Testis (tissue), 3 donors: ENCODE data around the gene THAP8. TPM values are rescaled to one million over a fixed set of nuclear protein-coding genes. Genes with fewer than 3 reads are reported as not detected.
A peak's percentile ranks its signal among the peaks of the same experiment; 100 is the strongest.

ENCODE experiments used
- DNase-seq: peaks from one replicate; pipeline ENCODE4 v3.0.0-alpha.2; 2019
- H3K27ac ChIP-seq, 2 donors: fragments of 200-600 bp; sonication (generic); one replicate each; pipeline ENCODE4 v1.5.1; 2019
- H3K27me3 ChIP-seq: fragments of 200-600 bp; sonication (generic); one replicate; pipeline ENCODE4 v1.5.1; 2019
- H3K36me3 ChIP-seq: fragments of 200-600 bp; sonication (generic); one replicate; pipeline ENCODE4 v1.5.1; 2017; ENCODE audit warnings: low read depth; ENCODE audit errors: missing control alignments
- H3K4me1 ChIP-seq: fragments of 200-600 bp; sonication (generic); one replicate; pipeline ENCODE4 v1.5.1; 2019
- H3K4me3 ChIP-seq, 2 donors: fragments of 200-600 bp; sonication (generic); one replicate each; pipeline ENCODE4 v1.5.1; 2017 to 2019
- H3K9me3 ChIP-seq: fragments of 200-600 bp; sonication (generic); one replicate; pipeline ENCODE4 v1.5.1; 2017
- POLR2A ChIP-seq: fragments of 450-650 bp; IDR thresholded peaks from one replicate; pipeline ENCODE4 v1.6.1; 2017; ENCODE audit warnings: antibody characterized with exemption, mild to moderate bottlenecking, moderate library complexity
- WGBS, 2 donors: methylation state at CpG; one replicate each; pipeline ENCODE4 v1.1.5; 2018; 5-methylcytosine and 5-hydroxymethylcytosine counted together
- intact Hi-C: fragments of 100-400 bp; cut with DNase I; formaldehyde crosslinking; loops from one replicate; pipeline ENCODE4 v1.15.1; 2023; ENCODE audit warnings: low total_unique reads
- polyA plus RNA-seq: library from polyadenylated mRNA; stranded (reverse); fragments of 350-450 nt; fragmentation: Illumina TruSeq; extraction: RNeasy Lipid Tissue Mini Kit (QIAGEN cat#74804); gene quantifications from one replicate; pipeline ENCODE4 v1.2.3, GENCODE V29; 2014; ENCODE audit warnings: low read depth, low replicate concordance; ENCODE audit not compliant: insufficient read depth
- total RNA-seq, 2 donors: library from RNA; depleted of rRNA; stranded (reverse); fragments of >200 nt; gene quantifications; one replicate each; pipeline ENCODE4 v1.2.3, GENCODE V29; 2016
- TF ChIP-seq, protein P1 (sequence below), 3 experiments: fragments of 450-650 bp in 2 of 3; fragments of 200-600 bp in 1 of 3; sonication (generic) in 1 of 3; IDR thresholded peaks; one replicate each; pipeline ENCODE4 v1.5.1; 2016 to 2019; ENCODE audit warnings: antibody characterized with exemption in 3 of 3, mild to moderate bottlenecking in 2 of 3, moderate library complexity in 1 of 3

Gene THAP8
- total and polyA plus RNA-seq, 3 donors from 2014 or later, result 25.0 to 34.2 (median 25.8) TPM

DNA sequence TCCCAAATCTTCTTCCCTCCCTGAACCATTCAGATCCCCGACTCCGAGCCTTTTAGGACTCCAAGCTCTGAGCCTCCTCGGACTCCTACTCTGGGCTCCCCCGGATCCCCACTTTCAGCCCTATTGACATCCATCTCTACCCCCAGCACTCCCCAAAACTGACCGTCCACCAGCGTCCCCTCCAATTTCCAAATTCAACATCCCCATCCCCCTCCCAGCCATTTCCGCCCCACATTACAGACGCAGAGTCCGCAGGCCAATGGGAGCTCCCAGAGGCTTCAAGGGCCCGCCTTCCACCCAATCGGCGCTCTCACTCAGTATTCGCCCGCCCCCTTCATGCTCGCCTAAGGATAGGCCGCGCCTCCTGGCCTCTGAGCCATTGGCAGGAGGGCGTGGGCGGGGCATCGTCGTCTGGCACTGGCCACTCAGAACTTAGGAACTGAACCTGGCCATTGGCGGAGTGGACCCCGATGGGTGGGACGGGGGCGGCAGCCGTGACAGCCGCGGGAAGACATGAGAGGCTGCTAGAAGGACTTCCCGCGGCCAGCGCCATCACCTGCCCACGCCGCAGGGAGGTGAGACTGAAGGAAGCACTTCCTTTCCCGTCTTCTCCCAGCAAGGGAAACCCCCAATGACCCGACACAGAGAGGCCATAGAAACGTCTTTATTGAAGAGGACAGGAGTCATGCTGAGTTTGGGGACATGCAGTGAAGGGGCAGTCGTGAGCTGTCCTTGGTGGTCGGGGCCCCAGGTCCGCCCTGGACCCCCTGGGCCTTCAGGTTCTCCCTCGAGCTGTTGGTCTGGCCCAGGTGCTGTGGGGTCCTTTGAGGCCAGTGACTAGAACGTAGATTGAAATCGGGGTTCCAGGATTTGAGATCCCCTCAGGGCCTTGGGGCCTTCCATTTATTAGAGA lies 39.8 kb downstream of the THAP8 start, which contains the start of gene ALKBH6:
TSS of gene ALKBH6 (minus strand) at position 202 of the 913 bp plus-strand sequence. CDS start 816 bp downstream, outside the sequence.
- Histone ChIP-seq H3K36me3 (no peaks in the 10 kb centered on the region), H3K27ac (peak within 1 kb of the TSS; percentile 63 to 74), H3K27me3 (no peaks in the 10 kb centered on the region), H3K4me3 (peak within 1 kb of the TSS; percentile 68 to 71), H3K4me1 (peaks cover 8% of the 10 kb centered on the region), H3K9me3 (no peaks in the 10 kb centered on the region)
- WGBS, 2 donors, result 2 to 3% methylated on average over 21 to 42 of the region's 42 CpGs
- TF ChIP-seq POLR2A, result no peak
- TF ChIP-seq, protein P1, sequence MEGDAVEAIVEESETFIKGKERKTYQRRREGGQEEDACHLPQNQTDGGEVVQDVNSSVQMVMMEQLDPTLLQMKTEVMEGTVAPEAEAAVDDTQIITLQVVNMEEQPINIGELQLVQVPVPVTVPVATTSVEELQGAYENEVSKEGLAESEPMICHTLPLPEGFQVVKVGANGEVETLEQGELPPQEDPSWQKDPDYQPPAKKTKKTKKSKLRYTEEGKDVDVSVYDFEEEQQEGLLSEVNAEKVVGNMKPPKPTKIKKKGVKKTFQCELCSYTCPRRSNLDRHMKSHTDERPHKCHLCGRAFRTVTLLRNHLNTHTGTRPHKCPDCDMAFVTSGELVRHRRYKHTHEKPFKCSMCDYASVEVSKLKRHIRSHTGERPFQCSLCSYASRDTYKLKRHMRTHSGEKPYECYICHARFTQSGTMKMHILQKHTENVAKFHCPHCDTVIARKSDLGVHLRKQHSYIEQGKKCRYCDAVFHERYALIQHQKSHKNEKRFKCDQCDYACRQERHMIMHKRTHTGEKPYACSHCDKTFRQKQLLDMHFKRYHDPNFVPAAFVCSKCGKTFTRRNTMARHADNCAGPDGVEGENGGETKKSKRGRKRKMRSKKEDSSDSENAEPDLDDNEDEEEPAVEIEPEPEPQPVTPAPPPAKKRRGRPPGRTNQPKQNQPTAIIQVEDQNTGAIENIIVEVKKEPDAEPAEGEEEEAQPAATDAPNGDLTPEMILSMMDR (IDR thresholded peaks at IDR 0.05), result no peak
- peak; percentile 100 for DNase-seq
- intact Hi-C loops, result no loop called here

DNA sequence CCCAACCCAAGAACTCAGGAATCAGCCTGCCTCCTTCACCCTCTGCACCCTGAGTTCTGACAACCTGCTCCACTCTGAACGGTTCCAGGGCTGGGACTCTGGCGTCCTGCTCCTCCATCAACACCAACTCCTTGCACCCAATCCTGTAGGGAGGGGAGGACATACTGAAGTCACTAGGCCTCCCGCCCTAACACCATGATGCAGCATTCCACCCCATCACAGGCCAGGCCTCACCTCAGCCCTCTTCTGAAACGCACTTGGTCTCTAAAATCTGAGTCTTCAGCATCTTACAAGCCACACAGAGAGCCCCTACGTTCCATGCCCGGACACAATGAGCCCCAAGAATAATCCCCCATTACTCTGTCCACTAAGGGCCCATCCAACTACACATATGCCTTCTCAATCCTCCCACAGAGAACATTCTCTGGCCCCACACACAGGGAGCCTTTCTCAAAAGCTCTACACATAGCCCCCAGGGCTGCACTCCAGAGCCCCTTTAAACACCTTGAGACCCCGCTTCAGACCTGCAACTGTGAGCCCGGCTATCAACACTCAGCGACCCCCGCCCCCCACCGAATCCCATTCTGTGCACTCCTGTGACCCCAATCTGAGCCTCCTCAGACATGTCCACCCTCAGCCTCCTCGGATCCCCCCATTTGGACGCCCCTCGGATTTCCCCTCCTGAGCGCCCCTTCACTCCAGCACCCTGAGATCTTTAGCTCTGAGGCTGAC lies 40.6 kb downstream of the THAP8 start:
- intact Hi-C loops, result no loop called here
- no peaks in the 10 kb centered on the region for H3K36me3 ChIP-seq
- no peaks in the 10 kb centered on the region for H3K27me3 ChIP-seq
- no peaks in the 10 kb centered on the region for H3K9me3 ChIP-seq
- TF ChIP-seq POLR2A, result no peak
- TF ChIP-seq, protein P1 (IDR thresholded peaks at IDR 0.05), result no peak
- WGBS, 2 donors, result 24 to 26% methylated on average over 15 of the region's 15 CpGs
- peaks cover 13% of the 10 kb centered on the region for H3K4me1 ChIP-seq
- no peak for DNase-seq
- H3K4me3 ChIP-seq, result peak overlapping the region; percentile 68 to 71
- peak overlapping the region; percentile 63 to 74 for H3K27ac ChIP-seq

DNA sequence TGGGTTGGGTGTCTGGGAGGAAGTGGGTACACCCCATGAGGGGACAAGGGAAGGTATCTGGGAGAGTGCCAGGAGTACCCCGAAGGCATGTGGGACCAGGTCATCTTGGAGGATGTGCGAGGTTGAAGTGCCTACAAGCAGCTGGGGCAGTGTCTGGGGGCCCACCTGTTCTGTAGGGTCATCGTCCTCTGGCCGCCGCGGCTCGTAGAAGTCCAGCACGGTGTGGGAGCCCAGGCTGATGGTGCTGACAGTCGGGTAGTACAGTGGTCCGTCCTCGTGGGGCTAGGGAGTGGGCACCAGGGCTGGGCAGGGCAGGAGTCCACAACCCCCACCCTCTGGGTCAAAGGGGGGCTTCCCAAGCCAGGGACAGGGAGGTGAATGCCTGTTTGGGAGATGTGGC lies 43.7 kb downstream of the THAP8 start:
- WGBS, 2 donors, result 89 to 96% methylated on average over 10 to 11 of the region's 11 CpGs
- Histone ChIP-seq H3K4me1 (peaks cover 13% of the 10 kb centered on the region), H3K27ac (no peak overlapping the region), H3K27me3 (no peaks in the 10 kb centered on the region), H3K36me3 (no peaks in the 10 kb centered on the region), H3K4me3 (no peak overlapping the region), H3K9me3 (no peaks in the 10 kb centered on the region)
- no peak for DNase-seq
- TF ChIP-seq POLR2A, result no peak
- TF ChIP-seq, protein P1 (IDR thresholded peaks at IDR 0.05), result no peak
- intact Hi-C loops, result no loop called here

DNA sequence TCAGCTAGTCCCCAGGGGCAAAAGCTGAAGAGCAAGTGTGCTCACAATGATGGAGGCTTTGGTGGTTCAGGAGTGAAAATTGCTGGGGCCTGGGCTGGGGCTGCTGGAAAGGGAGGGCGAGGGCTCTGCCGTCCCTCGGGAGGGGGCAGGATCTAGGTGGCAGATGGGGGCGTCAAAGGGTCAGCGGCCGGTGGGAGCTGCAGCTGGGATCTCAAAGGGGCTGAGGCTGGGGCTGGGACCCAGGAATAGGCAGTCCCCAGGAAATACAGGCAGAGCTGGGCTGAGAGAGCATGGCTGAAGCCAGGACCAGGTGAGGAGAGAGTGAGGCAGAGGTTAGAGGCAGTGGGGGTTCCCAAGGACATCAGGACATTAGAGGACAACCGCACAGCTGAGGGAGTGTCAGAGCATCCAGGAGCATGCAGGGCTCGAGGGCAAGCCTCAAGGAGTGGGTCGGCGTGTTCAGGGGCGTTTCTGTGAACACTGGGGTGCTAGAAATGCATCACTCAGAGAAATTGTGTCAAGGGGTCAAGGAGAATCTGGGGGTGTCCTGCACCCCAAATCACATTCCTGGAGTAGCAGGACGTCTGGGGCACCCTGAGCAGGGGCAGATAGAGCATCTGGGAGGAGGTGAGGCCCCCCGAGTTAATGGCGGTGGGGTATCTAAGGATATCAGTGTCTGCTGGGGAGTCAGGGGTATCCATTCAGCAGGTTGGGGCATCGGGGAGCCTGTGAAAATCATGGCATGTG lies 44.3 kb downstream of the THAP8 start:
- no peaks in the 10 kb centered on the region for H3K36me3 ChIP-seq
- H3K27ac ChIP-seq, result no peak overlapping the region
- DNase-seq, result no peak
- WGBS, 2 donors, result 33 to 52% methylated on average over 13 to 15 of the region's 15 CpGs
- H3K27me3 ChIP-seq, result no peaks in the 10 kb centered on the region
- no peaks in the 10 kb centered on the region for H3K9me3 ChIP-seq
- peak overlapping the region; percentile 33 to 45 for H3K4me3 ChIP-seq
- no peak for TF ChIP-seq POLR2A
- intact Hi-C loops, result no loop called here
- peaks cover 13% of the 10 kb centered on the region for H3K4me1 ChIP-seq

DNA sequence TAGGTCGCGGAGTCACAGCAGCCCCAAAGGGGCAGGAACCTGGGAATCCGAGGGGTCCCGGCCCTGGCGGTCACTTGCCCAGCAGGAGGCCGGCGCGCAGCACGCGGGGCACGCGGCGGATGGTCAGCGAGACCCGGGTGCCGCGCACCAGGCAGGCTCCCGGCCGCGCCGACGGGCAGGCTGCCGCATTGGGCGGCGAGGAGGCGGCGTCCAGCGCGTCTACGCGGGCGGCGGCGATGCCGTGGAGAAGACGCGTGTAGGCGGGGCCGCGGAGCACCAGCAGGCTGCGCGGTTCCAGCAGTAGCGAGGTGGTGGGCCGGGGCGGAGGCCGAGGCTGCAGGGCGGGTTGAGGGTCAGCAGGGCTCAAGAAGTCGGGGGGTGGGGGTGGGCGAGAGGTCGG lies 44.9 kb downstream of the THAP8 start:
- Histone ChIP-seq H3K4me1 (peaks cover 13% of the 10 kb centered on the region), H3K27ac (no peak overlapping the region), H3K36me3 (no peaks in the 10 kb centered on the region), H3K9me3 (no peaks in the 10 kb centered on the region), H3K4me3 (peak overlapping the region; percentile 33 to 45), H3K27me3 (no peaks in the 10 kb centered on the region)
- WGBS, 2 donors, result 2% methylated on average over 18 to 50 of the region's 50 CpGs
- intact Hi-C loops, result no loop called here
- peak; percentile 77 for DNase-seq
- no peak for TF ChIP-seq POLR2A
- TF ChIP-seq, protein P1 (IDR thresholded peaks at IDR 0.05), result no peak
